HPDE6-E6E7 (cell line): ENCODE measurements around the gene OCA2.

Experiments used
- DNase-seq: peaks from one replicate; pipeline ENCODE4 v3.0.0; 2011; ENCODE audit warnings: missing footprints; ENCODE audit errors: extremely low spot score

Gene OCA2

DNA sequence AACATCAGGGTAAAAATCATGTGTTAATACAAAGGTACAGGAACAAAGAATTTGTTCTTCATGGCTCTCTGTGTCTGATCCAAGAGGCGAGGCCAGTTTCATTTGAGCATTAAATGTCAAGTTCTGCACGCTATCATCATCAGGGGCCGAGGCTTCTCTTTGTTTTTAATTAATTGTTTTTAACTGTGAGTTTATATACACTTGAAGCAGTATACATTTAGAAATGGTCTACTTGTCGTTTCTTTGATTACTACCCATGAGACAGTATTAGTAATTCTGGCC, 21.2 kb upstream of the OCA2 start:
- no peak for DNase-seq

GRCh38 chr15:28118531-28118930, 19.4 kb upstream of the OCA2 start:
- no peak for DNase-seq

GRCh38 chr15:28118083-28118482, 19.0 kb upstream of the OCA2 start:
- DNase-seq: no peak

- no peak for DNase-seq
These were observed 18.4 kb upstream of the OCA2 start for GRCh38 chr15:28117432-28117990.

DNA sequence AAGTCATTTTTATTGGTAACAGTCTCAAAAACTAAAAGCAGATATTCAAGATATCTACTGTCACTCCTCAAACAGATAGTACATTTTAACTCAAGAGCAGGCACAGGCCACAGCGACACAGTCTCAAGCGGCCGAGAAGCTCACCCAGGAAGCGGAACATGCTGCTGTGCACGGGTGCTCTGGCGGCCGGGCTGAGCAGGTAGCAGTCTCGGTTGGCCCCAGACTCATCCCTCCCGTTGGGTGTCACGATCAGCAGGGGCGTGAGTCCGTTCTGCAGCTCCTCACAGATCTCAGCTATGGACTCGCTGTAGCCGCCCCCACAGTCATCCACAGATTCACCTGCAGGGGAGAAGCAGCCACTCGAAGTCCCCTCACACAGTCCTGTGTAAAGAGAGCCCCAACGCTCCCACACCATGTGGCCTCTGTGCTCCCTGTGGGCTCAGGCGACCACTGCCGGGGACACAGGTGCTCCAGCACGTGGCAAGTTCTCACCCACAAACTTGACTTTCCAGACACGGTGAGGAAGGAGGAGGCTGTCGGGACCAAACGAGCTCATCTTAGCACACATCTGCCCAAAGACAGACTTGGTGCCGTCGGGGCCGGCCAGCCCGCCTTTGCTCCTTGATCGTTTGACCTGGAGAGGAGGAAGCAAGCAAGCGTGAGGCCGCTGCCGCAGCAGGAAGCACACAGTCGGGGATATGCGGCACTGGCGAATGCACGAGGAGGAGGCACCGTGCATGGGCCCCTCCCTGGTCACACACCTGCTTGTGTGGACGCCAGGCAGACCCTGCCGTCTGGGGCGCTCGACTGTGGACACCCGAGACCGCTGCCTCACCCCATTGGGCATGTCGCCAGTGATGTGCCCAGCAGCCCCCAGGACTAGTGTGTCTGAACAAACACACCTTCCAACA, 17.7 kb upstream of the OCA2 start:
- DNase-seq: no peak

- DNase-seq: no peak
These were observed 16.8 kb upstream of the OCA2 start for GRCh38 chr15:28115871-28116270.

DNA sequence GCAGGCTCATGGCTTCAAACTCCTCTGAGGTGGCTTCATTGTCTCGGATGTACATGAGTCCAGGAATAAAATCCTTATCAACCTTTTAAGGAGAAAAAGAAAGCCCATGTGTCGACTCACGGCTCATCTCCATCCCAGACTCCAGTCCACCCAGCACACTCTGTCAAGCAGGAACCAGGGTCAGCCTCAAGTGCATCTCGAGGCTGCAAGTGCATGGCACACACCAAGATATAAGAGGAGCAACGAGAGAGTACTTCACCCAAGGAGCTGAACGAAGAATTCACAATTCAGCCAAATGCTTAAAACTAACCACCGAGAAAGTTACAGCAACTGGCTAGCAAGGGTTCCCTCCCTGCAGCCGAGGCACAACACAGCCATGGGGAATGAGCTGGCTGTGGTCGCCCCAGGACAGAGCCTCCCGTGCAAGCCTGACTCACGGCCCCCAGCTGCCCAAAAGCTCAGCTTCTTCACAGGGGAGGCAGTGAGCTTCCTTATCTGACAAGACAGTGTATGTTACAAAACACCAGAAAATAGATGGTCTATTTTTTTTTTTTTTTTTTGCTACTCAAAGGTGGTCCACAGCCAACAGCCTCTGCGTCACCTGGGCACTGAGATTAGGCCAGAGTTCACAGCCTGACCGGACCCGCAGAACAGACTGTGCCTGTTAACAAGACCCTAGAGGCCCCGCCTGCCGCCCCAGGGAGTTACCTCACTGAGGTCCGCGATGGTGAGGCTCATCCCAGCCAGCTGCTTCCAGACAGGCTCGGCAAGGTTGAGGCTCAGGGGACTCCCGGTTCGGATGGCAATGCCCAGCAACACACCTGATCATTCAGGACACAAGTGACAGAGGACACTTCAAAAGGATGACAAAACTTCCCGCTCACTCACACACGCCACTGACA, 15.9 kb upstream of the OCA2 start:
- DNase-seq: no peak

DNA sequence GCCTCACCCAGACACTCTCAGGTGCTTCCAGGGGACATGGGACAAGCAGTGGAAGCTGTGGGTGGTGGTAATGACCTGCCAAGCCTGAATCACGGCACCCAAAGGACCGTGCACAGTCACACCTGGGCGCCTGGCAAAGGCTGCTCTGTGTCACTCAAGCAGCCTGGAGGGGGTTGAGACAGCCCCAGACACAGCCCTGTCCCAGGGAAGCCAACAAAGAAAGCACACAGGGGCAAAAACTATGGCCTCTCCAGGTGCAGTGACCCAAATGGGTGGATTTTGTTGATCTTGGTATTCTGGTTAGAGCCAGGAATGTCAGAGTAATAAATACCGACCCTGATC, 15.0 kb upstream of the OCA2 start:
- no peak for DNase-seq

DNA sequence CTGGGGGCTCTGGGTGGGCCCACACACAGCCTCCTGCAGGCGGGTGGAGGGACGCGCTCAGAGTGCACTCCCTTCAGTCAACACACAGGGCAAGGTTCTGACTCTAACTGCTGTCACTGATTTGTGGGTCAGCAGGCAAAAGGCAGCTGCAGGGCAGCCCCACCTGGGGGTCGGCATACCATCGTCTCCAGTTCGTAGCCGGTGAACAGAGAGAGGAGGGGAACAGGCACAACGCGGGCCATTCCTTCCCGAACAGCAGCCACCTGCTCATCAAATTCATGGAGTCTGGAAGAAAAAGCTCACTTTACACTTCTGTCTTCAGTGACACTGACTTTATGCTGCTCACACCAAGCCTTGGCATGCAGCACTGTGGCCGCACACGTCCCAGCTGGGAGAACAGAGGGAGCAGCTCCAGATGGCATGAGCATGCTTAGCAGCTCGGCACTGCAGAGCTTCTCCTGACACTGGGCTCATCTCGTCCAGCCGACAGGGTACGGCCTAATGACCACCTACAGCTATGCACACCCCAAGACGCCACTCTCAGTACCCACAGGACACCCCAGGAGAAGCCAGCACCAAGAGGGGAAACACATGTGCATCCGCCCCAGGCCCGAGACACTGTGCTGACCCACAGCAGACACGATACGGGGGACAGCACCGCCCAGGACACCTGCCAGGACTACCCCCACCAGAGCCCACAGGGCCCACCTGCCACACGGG, 14.4 kb upstream of the OCA2 start:
- DNase-seq: no peak

- DNase-seq: no peak
These were observed 13.8 kb upstream of the OCA2 start for GRCh38 chr15:28112962-28113361.

GRCh38 chr15:28112101-28112760, 13.1 kb upstream of the OCA2 start:
- DNase-seq: no peak

DNA sequence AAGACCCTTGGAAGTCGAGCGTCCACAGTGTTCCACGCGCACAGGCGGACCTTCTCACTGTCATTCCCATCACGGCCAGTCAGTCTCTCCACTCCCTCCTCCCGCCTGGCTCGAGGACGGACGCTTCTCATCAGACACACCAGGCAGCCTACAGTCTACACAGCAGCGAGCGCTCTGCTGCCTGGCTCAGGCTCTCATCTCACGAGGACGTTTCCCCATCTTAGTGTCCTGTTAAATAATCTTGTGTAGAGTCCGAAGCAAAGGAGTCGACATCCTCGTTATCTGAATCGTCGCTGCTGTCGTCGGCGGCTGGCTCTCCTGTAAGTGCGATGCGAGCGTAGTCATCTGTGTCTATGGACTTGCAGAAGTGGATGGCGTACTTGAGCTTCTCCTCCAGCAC, 12.4 kb upstream of the OCA2 start:
- DNase-seq: no peak

DNA sequence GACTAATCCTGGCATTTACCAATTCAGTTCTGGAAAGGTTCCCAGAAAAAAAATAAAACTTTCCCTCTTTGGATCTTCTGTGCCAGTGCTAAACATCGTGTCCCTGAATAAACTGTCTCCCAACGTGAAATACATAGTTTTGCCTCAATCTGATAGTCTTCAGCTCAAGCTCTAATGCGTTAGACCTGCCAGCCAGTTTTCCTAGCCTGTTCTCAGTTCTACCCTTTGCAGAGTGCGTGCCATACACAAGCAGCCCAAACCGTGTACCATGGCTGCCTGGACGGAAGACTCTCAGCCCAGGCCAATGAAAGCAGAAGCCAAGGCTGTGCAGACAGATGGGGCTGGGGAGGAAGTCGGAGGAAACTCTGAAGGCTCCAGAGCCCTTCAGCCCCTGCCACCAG, 11.4 kb upstream of the OCA2 start:
- no peak for DNase-seq

GRCh38 chr15:28109626-28110455, 10.7 kb upstream of the OCA2 start:
- DNase-seq: no peak

DNA sequence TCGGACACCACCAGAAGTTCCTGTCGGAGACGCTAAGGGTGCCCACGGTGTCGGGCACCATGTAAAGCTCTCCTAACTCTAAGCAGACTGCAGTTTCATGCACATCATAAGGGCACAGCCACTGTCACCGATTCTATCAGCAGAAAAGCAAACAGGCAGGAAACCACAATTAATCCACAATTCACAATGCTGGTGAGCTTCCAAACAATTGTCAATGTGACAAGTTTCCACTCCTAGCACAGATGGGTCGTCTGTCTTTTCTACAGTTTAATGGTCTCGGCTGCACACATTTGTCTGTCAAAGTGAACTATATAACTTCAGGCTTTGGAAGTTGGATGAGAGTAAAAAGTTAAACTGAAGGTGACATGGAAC, 8.8 kb upstream of the OCA2 start:
- no peak for DNase-seq

GRCh38 chr15:28107111-28107903, 8.2 kb upstream of the OCA2 start:
- no peak for DNase-seq

DNA sequence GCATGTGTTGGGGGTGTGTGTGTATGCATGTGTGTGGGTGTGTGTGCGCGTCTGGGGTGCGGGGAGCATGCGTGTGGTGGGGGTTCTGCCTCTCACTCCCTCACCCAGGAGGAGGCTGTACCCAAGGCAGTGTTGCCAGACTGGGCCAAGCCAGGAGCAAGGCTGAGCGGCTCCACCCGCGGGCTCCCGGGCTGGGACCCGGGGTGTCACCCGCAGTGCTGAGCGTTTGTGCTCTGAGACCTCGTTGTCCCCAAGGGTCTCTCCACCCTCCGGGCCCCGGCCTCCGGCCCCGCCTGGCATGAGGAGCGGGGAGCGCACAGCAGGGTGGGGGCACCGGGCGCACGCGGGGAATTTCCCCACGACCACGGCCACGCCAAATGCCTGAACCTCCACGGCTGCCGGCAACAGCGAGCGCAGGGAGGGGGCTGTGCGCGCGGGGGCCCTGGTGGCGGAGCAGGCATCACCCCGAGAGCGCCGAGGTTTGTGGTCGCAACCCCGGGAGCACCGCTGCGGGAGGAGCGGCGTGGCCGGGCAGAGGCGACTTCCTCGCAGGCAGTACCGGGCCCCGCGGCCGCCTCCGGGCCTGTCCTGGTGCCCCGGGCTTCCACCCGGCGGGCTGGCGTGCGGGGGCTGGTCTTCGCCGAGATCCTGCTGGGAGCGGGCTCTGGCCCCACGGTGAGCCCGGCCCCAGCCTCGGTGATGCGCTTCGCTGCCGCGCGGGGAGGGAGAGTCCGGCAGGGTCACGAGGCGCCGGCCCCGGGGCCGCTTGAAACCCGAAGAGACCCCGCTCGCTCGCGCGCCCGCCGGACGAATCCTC, 7.4 kb upstream of the OCA2 start:
- DNase-seq: no peak

- DNase-seq: no peak
These were observed 6.7 kb upstream of the OCA2 start for GRCh38 chr15:28105793-28106192.

DNA sequence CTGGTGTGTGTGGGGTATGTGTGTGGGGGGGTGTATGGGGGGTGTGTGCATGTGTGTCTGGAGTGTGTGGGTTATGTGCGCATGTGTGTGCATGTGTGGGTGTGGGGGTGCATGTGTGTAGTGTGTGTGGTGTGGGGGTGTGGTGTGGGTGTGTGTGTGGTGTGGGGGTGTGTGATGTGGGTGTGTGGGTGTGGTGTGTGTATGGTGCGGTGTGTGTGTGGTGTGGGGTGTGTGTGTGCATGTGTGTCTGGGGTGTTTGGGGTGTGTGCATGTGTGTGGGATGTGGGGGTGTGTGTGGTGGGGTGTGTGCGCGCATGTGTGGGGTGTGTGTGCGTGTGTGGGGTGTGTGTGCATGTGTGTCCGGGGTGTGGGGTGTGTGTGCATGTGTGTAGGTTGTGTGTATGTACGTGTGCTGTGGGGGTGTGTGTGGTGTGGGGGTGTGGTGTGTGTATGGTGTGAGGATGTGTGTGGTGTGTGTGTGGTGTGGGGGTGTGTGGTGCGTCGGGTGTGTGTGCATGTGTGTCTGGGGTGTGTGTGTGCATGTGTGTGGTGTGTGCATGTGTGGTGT, 6.2 kb upstream of the OCA2 start:
- DNase-seq: no peak
